Measurements from ENCODE around the gene AFG3L2. TPM values are rescaled to one million over a fixed set of nuclear protein-coding genes. Genes with fewer than 3 reads are reported as not detected.

AFG3L2 gene
- total and polyA plus RNA-seq, 2 experiments from 2014 or later, result 50.3 to 105 TPM

GRCh38 chr18:12403601-12404506, 26.8 kb upstream of the AFG3L2 start:
- Histone ChIP-seq H3F3A (replicated peaks; ENCODE audit: low read depth) (0 out of 2 replicates have a peak, but pooled peaks cover 10% of the 10 kb centered on the region), H3K4me2 (no peak overlapping the region), H3K9me2 (ENCODE audit: insufficient read depth) (no peaks in the 10 kb centered on the region), H3K4me1 (ENCODE audit: insufficient read depth) (peaks cover 6% of the 10 kb centered on the region), H2AFZ (no peak overlapping the region), H3K4me3 (no peak overlapping the region), H4K20me1 (replicated peaks; ENCODE audit: insufficient read depth) (no peaks in the 10 kb centered on the region), H3K36me3 (ENCODE audit: insufficient read depth) (no peaks in the 10 kb centered on the region), H3K79me2 (replicated peaks; ENCODE audit: insufficient read depth) (peaks cover 4% of the 10 kb centered on the region), H3K27ac (ENCODE audit: low read depth) (no peak overlapping the region), H3K27me3 (ENCODE audit: insufficient read depth) (peaks cover 32% of the 10 kb centered on the region)
- H3K9me3 Mint-ChIP-seq, result no peaks in the 10 kb centered on the region
- peaks cover 37% of the 10 kb centered on the region for H3K27me3 Mint-ChIP-seq (ENCODE audit: insufficient read depth, low read depth, poor library complexity)
- H3K27ac Mint-ChIP-seq, result no peak overlapping the region
- H3K4me1 Mint-ChIP-seq, result peaks cover 16% of the 10 kb centered on the region
- no peaks in the 10 kb centered on the region for H3K36me3 Mint-ChIP-seq (ENCODE audit: low read depth)
- no peak overlapping the region for H3K4me3 Mint-ChIP-seq
- DNase-seq (ENCODE audit: low spot score) (no peak), ATAC-seq (no peak)
- TF ChIP-seq NANOG (IDR thresholded peaks at IDR 0.05; ENCODE audit: borderline replicate concordance) (no peak), STAT1 (IDR thresholded peaks at IDR 0.05; ENCODE audit: unreplicated experiment) (no peak), ZNF462 (CRISPR knock-in tag; IDR thresholded peaks at IDR 0.05) (no peak), ETS1 (IDR thresholded peaks at IDR 0.05) (no peak), JUNB (IDR thresholded peaks at IDR 0.05; ENCODE audit: unreplicated experiment) (no peak), EZH2phosphoT487 (IDR thresholded peaks at IDR 0.05; ENCODE audit: unreplicated experiment) (no peak), CTCF (conservative IDR thresholded peaks at IDR 0.05; ENCODE audit: low read depth in 2 of 2) (no peak), EZH2 (IDR thresholded peaks at IDR 0.05; ENCODE audit: low read depth, unreplicated experiment) (no peak), CREB1 (CRISPR knock-in tag; IDR thresholded peaks at IDR 0.05; ENCODE audit: low read depth) (no peak), POLR2AphosphoS5 (IDR thresholded peaks at IDR 0.05; ENCODE audit: low read depth) (no peak), ZNF114 (CRISPR knock-in tag; IDR thresholded peaks at IDR 0.05) (no peak), ZNF331 (CRISPR knock-in tag; IDR thresholded peaks at IDR 0.05; ENCODE audit: low read depth) (no peak), REST (IDR thresholded peaks at IDR 0.05; ENCODE audit: unreplicated experiment) (no peak)
